SIG-M5 treated with dmso at 0.1 percent for 504 hours (cell line): ENCODE results near the gene STOX2.
A peak's percentile ranks its signal among the peaks of the same experiment; 100 is the strongest.

Source experiments
- DNase-seq: peaks from one replicate; lab custom pipeline; 2025; ENCODE audit not compliant: unreplicated experiment; lab: John Stamatoyannopoulos, UW

The STOX2 gene

GRCh38 chr4:183986291-183986970 lies 81.3 kb downstream of the STOX2 start:
- DNase-seq = no peak

- no peak for DNase-seq
Observed at GRCh38 chr4:183986971-183987946, 82.2 kb downstream of the STOX2 start.

GRCh38 chr4:183987987-183988392 lies 82.9 kb downstream of the STOX2 start:
- DNase-seq = peak; percentile 94

GRCh38 chr4:183988874-183989273 lies 83.8 kb downstream of the STOX2 start:
- peak; percentile 32 for DNase-seq

- DNase-seq = peak; percentile 87
Observed at GRCh38 chr4:183989461-183989860, 84.4 kb downstream of the STOX2 start.

GRCh38 chr4:183989931-183990330 lies 84.8 kb downstream of the STOX2 start:
- peak; percentile 10 for DNase-seq

GRCh38 chr4:183993676-183994075 lies 88.6 kb downstream of the STOX2 start:
- no peak for DNase-seq

GRCh38 chr4:183995570-183995969 lies 90.5 kb downstream of the STOX2 start:
- DNase-seq = no peak

- DNase-seq = no peak
Observed at GRCh38 chr4:183996868-183997267, 91.8 kb downstream of the STOX2 start.

GRCh38 chr4:183999435-183999834 lies 94.3 kb downstream of the STOX2 start:
- no peak for DNase-seq

GRCh38 chr4:184000457-184001396 lies 95.6 kb downstream of the STOX2 start:
- no peak for DNase-seq

- no peak for DNase-seq
Observed at GRCh38 chr4:184003433-184003832, 98.3 kb downstream of the STOX2 start.

- DNase-seq = no peak
Observed at GRCh38 chr4:184007891-184008290, 102.8 kb downstream of the STOX2 start.

- no peak for DNase-seq
Observed at GRCh38 chr4:184010696-184011095, 105.6 kb downstream of the STOX2 start.

- no peak for DNase-seq
Observed at GRCh38 chr4:184011826-184012380, 106.8 kb downstream of the STOX2 start.

GRCh38 chr4:184012937-184013336 lies 107.8 kb downstream of the STOX2 start:
- no peak for DNase-seq

GRCh38 chr4:184014301-184014700 lies 109.2 kb downstream of the STOX2 start:
- no peak for DNase-seq

GRCh38 chr4:184016759-184017668 lies 111.9 kb downstream of the STOX2 start:
- DNase-seq = no peak

GRCh38 chr4:184019076-184019475 lies 114.0 kb downstream of the STOX2 start:
- no peak for DNase-seq
